SK-N-SH (cell line): ENCODE results near the gene KRTAP12-1. TPM values are rescaled to one million over a fixed set of nuclear protein-coding genes. Genes with fewer than 3 reads are reported as not detected.

Source experiments
- CTCF ChIA-PET: fragments of 300-600, 350-600 bp; formaldehyde crosslinking; extraction: SDS; loops from one replicate; lab custom pipeline; 2021; lab: Yijun Ruan, JAX
- POLR2A ChIA-PET: fragments of 350-600 bp; sonication (Branson Sonifier 250); formaldehyde crosslinking; extraction: SDS; loops from one replicate; lab custom pipeline; 2020; ENCODE audit warnings: antibody characterized with exemption, inconsistent platforms; lab: Yijun Ruan, JAX
- DNase-seq: peaks from one replicate; pipeline ENCODE4 v3.0.0; 2012
- H2AFZ ChIP-seq: fragments of 200-600 bp; sonication (generic); 2 replicates; pipeline ENCODE4 v1.8.1; 2016; ENCODE audit warnings: antibody characterized with exemption, mild to moderate bottlenecking, low read depth
- H3F3A ChIP-seq: fragments of 200-600 bp; sonication (generic); replicated peaks from 2 replicates; pipeline ENCODE3; 2016; ENCODE audit warnings: antibody characterized with exemption, mild to moderate bottlenecking; ENCODE audit not compliant: insufficient read depth
- H3K27ac ChIP-seq, 2 experiments: fragments of 200-500 bp in 1 of 2; fragments of 200-600 bp in 1 of 2; sonication (Bioruptor generic) in 1 of 2; sonication (generic), shearing (Covaris generic) in 1 of 2; 2 replicates each; pipeline versions ENCODE4 v1.5.1 to v1.6.1; 2014 to 2016; ENCODE audit warnings: low read depth in 2 of 2, inconsistent platforms in 1 of 2, low read length in 1 of 2, mild to moderate bottlenecking in 1 of 2, mixed read lengths in 1 of 2
- H3K27me3 ChIP-seq: fragments of 200-600 bp; sonication (generic), shearing (Covaris generic); 2 replicates; pipeline ENCODE4 v1.6.1; 2016; ENCODE audit warnings: mixed run types; ENCODE audit not compliant: insufficient read depth
- H3K36me3 ChIP-seq, 2 experiments: fragments of 200-500 bp in 1 of 2; fragments of 200-600 bp in 1 of 2; sonication (Bioruptor generic) in 1 of 2; sonication (generic) in 1 of 2; replicated peaks in 1 of 2; 2 replicates each; pipeline versions ENCODE3 to v1.5.1; 2014 to 2016; ENCODE audit warnings: low read length in 1 of 2, mild to moderate bottlenecking in 1 of 2; ENCODE audit not compliant: insufficient read depth in 2 of 2, control insufficient read depth in 1 of 2
- H3K4me1 ChIP-seq, 2 experiments: fragments of 200-500 bp in 1 of 2; fragments of 200-600 bp in 1 of 2; sonication (Bioruptor generic) in 1 of 2; sonication (generic), shearing (Covaris generic) in 1 of 2; 2 replicates each; pipeline versions ENCODE4 v1.5.1 to v1.6.1; 2014 to 2016; ENCODE audit warnings: low read depth in 1 of 2, low read length in 1 of 2, mixed run types in 1 of 2; ENCODE audit not compliant: insufficient read depth in 2 of 2, control insufficient read depth in 1 of 2
- H3K4me2 ChIP-seq: fragments of 200-600 bp; sonication (generic), shearing (Covaris generic); 2 replicates; pipeline ENCODE4 v1.6.1; 2017; ENCODE audit warnings: mixed run types
- H3K4me3 ChIP-seq, 2 experiments: fragments of 200-500 bp in 1 of 2; fragments of 200-600 bp in 1 of 2; sonication (Bioruptor generic) in 1 of 2; sonication (generic), shearing (Covaris generic) in 1 of 2; 2 replicates each; pipeline versions ENCODE4 v1.5.1 to v1.8.1; 2014 to 2016; ENCODE audit warnings: low read depth in 2 of 2, inconsistent platforms in 1 of 2, low read length in 1 of 2, mild to moderate bottlenecking in 1 of 2, mixed read lengths in 1 of 2, moderate library complexity in 1 of 2
- H3K79me2 ChIP-seq: fragments of 200-600 bp; sonication (generic); 2 replicates; pipeline ENCODE4 v1.8.1; 2017; ENCODE audit warnings: mild to moderate bottlenecking; ENCODE audit not compliant: insufficient read depth
- H3K9ac ChIP-seq: fragments of 200-600 bp; sonication (generic); 2 replicates; pipeline ENCODE4 v1.6.1; 2017; ENCODE audit warnings: mixed run types
- H3K9me2 ChIP-seq: fragments of 200-600 bp; sonication (generic); 2 replicates; pipeline ENCODE4 v1.6.1; 2017; ENCODE audit warnings: mixed run types
- H3K9me3 ChIP-seq: fragments of 200-600 bp; sonication (generic); 2 replicates; pipeline ENCODE4 v1.6.1; 2017; ENCODE audit warnings: mixed run types, mild to moderate bottlenecking, moderate library complexity
- H4K20me1 ChIP-seq: fragments of 200-600 bp; sonication (generic); 2 replicates; pipeline ENCODE4 v1.6.1; 2017; ENCODE audit warnings: mild to moderate bottlenecking, mixed run types; ENCODE audit not compliant: insufficient read depth
- CHD2 ChIP-seq: fragments of 150-350 bp; IDR thresholded peaks from 2 replicates; pipeline ENCODE4 v1.6.1; 2018; ENCODE audit warnings: low read length; ENCODE audit not compliant: partially characterized antibody
- ELF1 ChIP-seq: IDR thresholded peaks from 2 replicates; pipeline ENCODE4 v1.4.0; 2012
- EP300 ChIP-seq, 2 experiments: IDR thresholded peaks; 2 replicates each; pipeline versions ENCODE4 v1.4.0 to v1.6.1; 2012; ENCODE audit warnings: borderline replicate concordance in 1 of 2, low read depth in 1 of 2, low read length in 1 of 2
- FOXJ3 ChIP-seq: sonication (generic); formaldehyde crosslinking; IDR thresholded peaks from 2 replicates; pipeline ENCODE4 v1.5.1; 2020; ENCODE audit warnings: mild to moderate bottlenecking, missing genetic modification reagents
- GATA2 ChIP-seq: sonication (generic); formaldehyde crosslinking; IDR thresholded peaks from 2 replicates; pipeline ENCODE4 v1.5.0; 2020; ENCODE audit warnings: mild to moderate bottlenecking, missing genetic modification reagents
- MAX ChIP-seq: IDR thresholded peaks from 2 replicates; pipeline ENCODE4 v1.4.0; 2012; ENCODE audit warnings: low read depth
- MXI1 ChIP-seq: IDR thresholded peaks from 2 replicates; pipeline ENCODE4 v1.6.1; 2012; ENCODE audit warnings: mild to moderate bottlenecking, low read depth, low read length, improper control_type of control experiment
- NRF1 ChIP-seq: IDR thresholded peaks from 2 replicates; pipeline ENCODE4 v1.6.1; 2012; ENCODE audit warnings: low read depth, mild to moderate bottlenecking, low read length
- TCF12 ChIP-seq: IDR thresholded peaks from 2 replicates; pipeline ENCODE4 v1.4.0; 2012
- TEAD4 ChIP-seq: IDR thresholded peaks from 2 replicates; pipeline ENCODE4 v1.4.0; 2012; ENCODE audit warnings: mild to moderate bottlenecking, borderline replicate concordance; ENCODE audit not compliant: insufficient read depth
- USF2 ChIP-seq: fragments of 150-350 bp; IDR thresholded peaks from 2 replicates; pipeline ENCODE4 v1.6.1; 2017; ENCODE audit warnings: antibody characterized with exemption, low read length, low read depth, borderline replicate concordance
- WGBS: methylation state at CpG from one replicate; pipeline ENCODE4 v1.1.6; 2017; ENCODE audit warnings: low lambda C conversion rate; 5-methylcytosine and 5-hydroxymethylcytosine counted together
- polyA plus RNA-seq, 3 experiments: library from polyadenylated mRNA; depleted of rRNA; stranded (reverse); fragments of >200 nt; gene quantifications; 2 replicates each; pipeline ENCODE4 v1.2.3, GENCODE V29; 2012
- TF ChIP-seq, protein P1 (sequence below): IDR thresholded peaks from 2 replicates; pipeline ENCODE4 v1.4.0; 2012; ENCODE audit warnings: low read depth, borderline replicate concordance
- TF ChIP-seq, protein P2 (sequence below): fragments of 150-350 bp; IDR thresholded peaks from 2 replicates; pipeline ENCODE4 v1.6.1; 2016; ENCODE audit warnings: mild to moderate bottlenecking, low read depth, low read length

KRTAP12-1 gene, protein sequence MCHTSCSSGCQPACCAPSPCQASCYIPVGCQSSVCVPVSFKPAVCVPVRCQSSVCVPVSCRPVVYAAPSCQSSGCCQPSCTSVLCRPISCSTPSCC
- polyA plus RNA-seq (2012; rRNA removed): not detected in 2 replicates
- polyA plus RNA-seq (2012; cell fraction: cytosol; rRNA removed): not detected in 2 replicates
- polyA plus RNA-seq (2012; cell fraction: nucleus; rRNA removed): not detected in 2 replicates

GRCh38 chr21:44681861-44682579 lies at the start of gene KRTAP12-1:
Gene KRTAP12-1, minus strand, starts transcription at chr21:44682163. Its CDS starts 40 bp downstream, at chr21:44682123.
- Histone ChIP-seq H3K9me2 (no peaks in the 10 kb centered on the region), H3K4me2 (no peak within 1 kb of the TSS), H3K27me3 (peaks cover 37% of the 10 kb centered on the region), H3K27ac (no peak within 1 kb of the TSS), H3F3A (no peaks in the 10 kb centered on the region), H3K4me1 (no peaks in the 10 kb centered on the region), H4K20me1 (no peaks in the 10 kb centered on the region), H3K79me2 (no peaks in the 10 kb centered on the region), H3K9me3 (no peaks in the 10 kb centered on the region), H3K4me3 (no peak within 1 kb of the TSS), H2AFZ (no peak within 1 kb of the TSS), H3K9ac (no peak within 1 kb of the TSS), H3K36me3 (no peaks in the 10 kb centered on the region)
- DNase-seq: no peak
- WGBS: 10% methylated on average over 15 of the region's 23 CpGs
- POLR2A ChIA-PET: no interaction called here
- TF ChIP-seq NRF1 (no peak), CHD2 (no peak)
- CTCF ChIA-PET: interaction anchor here (1.1 kb wide), 1 partner anchor 9 kb away, joined by 3 read pairs; no protein-coding TSS in a partner anchor

DNA sequence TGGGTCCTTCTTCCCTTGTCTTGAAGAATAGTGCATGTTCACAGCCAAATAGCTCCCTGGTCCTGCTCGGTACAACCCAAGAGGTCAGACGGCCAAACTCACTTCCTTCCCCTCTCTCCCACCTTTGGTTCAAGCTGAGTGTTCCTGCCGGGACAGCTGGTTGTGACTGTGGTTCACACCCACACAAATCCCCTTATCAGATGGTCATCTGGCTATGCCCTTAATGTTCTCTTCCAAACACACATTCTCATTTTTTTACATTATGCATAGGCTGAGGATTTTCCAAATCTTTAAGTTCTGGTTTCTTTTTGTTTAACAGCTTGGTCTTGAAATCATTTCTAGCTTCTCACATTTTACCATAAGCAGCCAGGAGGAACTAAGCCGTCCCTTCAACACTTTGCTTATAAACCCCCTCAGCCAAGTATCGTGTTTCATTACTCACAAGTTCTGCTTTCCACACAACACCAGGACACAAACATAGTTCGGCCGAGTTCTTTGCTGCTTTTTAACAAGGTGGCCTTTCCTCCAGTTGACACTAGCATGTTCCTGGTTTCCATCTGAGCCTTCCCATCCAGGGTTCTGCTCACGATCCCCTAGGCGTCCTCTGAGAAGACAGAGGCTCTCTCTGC lies 49.1 kb upstream of the KRTAP12-1 start:
- Histone ChIP-seq H3K4me3 (no peak overlapping the region), H3K9me3 (no peaks in the 10 kb centered on the region), H3K36me3 (no peaks in the 10 kb centered on the region), H3F3A (no peaks in the 10 kb centered on the region), H3K9me2 (no peaks in the 10 kb centered on the region), H3K79me2 (no peaks in the 10 kb centered on the region), H2AFZ (no peak overlapping the region), H3K4me2 (no peak overlapping the region), H3K4me1 (no peaks in the 10 kb centered on the region), H3K27me3 (peaks cover 38% of the 10 kb centered on the region; the same call in 1 of the 2 replicates), H3K9ac (no peak overlapping the region), H4K20me1 (no peaks in the 10 kb centered on the region), H3K27ac (no peak overlapping the region)
- ChIA-PET CTCF (interaction anchor here (1.3 kb wide), 1 partner anchor 62 kb away, joined by 5 read pairs; no protein-coding TSS in a partner anchor), POLR2A (no interaction called here)
- 26% methylated on average over 9 of the region's 9 CpGs for WGBS
- DNase-seq: no peak
- TF ChIP-seq TCF12: no peak
- no peak for TF ChIP-seq TEAD4
- TF ChIP-seq ELF1: no peak
- TF ChIP-seq GATA2 (CRISPR knock-in tag): no peak
- no peak for TF ChIP-seq EP300 (IDR thresholded peaks at IDR 0.05; ENCODE audit: borderline replicate concordance in 1 of 2, low read depth in 1 of 2, low read length in 1 of 2)
- TF ChIP-seq, protein P1, sequence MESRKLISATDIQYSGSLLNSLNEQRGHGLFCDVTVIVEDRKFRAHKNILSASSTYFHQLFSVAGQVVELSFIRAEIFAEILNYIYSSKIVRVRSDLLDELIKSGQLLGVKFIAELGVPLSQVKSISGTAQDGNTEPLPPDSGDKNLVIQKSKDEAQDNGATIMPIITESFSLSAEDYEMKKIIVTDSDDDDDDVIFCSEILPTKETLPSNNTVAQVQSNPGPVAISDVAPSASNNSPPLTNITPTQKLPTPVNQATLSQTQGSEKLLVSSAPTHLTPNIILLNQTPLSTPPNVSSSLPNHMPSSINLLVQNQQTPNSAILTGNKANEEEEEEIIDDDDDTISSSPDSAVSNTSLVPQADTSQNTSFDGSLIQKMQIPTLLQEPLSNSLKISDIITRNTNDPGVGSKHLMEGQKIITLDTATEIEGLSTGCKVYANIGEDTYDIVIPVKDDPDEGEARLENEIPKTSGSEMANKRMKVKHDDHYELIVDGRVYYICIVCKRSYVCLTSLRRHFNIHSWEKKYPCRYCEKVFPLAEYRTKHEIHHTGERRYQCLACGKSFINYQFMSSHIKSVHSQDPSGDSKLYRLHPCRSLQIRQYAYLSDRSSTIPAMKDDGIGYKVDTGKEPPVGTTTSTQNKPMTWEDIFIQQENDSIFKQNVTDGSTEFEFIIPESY: no peak
- TF ChIP-seq MAX: no peak
- TF ChIP-seq USF2: no peak
- TF ChIP-seq MXI1: no peak
- no peak for TF ChIP-seq FOXJ3 (CRISPR knock-in tag)
- TF ChIP-seq, protein P2, sequence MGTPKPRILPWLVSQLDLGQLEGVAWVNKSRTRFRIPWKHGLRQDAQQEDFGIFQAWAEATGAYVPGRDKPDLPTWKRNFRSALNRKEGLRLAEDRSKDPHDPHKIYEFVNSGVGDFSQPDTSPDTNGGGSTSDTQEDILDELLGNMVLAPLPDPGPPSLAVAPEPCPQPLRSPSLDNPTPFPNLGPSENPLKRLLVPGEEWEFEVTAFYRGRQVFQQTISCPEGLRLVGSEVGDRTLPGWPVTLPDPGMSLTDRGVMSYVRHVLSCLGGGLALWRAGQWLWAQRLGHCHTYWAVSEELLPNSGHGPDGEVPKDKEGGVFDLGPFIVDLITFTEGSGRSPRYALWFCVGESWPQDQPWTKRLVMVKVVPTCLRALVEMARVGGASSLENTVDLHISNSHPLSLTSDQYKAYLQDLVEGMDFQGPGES: no peak
